Progenitor cell of endocrine pancreas (in vitro differentiated cells): ENCODE results near the gene FAM221B. TPM values are rescaled to one million over a fixed set of nuclear protein-coding genes. Genes with fewer than 3 reads are reported as not detected.

Experiments
- DNase-seq: peaks from one replicate; pipeline ENCODE4 v3.0.0; 2021; ENCODE audit warnings: low spot score; ENCODE audit not compliant: unreplicated experiment
- H3K27ac Mint-ChIP-seq: 2 replicates; pipeline ENCODE4 v1.8.0; 2021; ENCODE audit warnings: mild to moderate bottlenecking, moderate library complexity, mixed read lengths
- H3K27me3 Mint-ChIP-seq: 2 replicates; pipeline ENCODE4 v1.8.0; 2021; ENCODE audit warnings: mixed read lengths
- H3K36me3 Mint-ChIP-seq: 2 replicates; pipeline ENCODE4 v1.8.0; 2022; ENCODE audit warnings: mixed read lengths; ENCODE audit not compliant: insufficient read depth
- H3K4me1 Mint-ChIP-seq: 2 replicates; pipeline ENCODE4 v1.8.0; 2021; ENCODE audit warnings: low read depth, mixed read lengths
- H3K4me3 Mint-ChIP-seq: 2 replicates; pipeline ENCODE4 v1.8.0; 2021; ENCODE audit warnings: low read depth, mild to moderate bottlenecking, moderate library complexity, mixed read lengths
- H3K9me3 Mint-ChIP-seq: 2 replicates; pipeline ENCODE4 v1.8.0; 2021; ENCODE audit warnings: low read depth, mixed read lengths
- CTCF ChIP-seq: fragments of 200-600 bp; sonication (generic); IDR thresholded peaks from one replicate; pipeline ENCODE4 v1.5.0; 2021; ENCODE audit warnings: antibody characterized with exemption, mild to moderate bottlenecking; ENCODE audit not compliant: unreplicated experiment
- total RNA-seq: library from RNA; stranded (reverse); gene quantifications from 2 replicates; pipeline ENCODE4 v1.2.1, GENCODE V29; 2021

The FAM221B gene
- total RNA-seq, 1 donor from 2014 or later, result not detected

- Mint-ChIP-seq H3K4me1 (peaks cover 3% of the 10 kb centered on the region), H3K27me3 (peaks cover 3% of the 10 kb centered on the region), H3K9me3 (peaks cover 3% of the 10 kb centered on the region), H3K36me3 (no peaks in the 10 kb centered on the region), H3K27ac (no peak overlapping the region), H3K4me3 (no peak overlapping the region)
- DNase-seq, result no peak
- TF ChIP-seq CTCF, result no peak
These were observed 8.5 kb downstream of the FAM221B start for GRCh38 chr9:35820076-35820475.

GRCh38 chr9:35818341-35818740, 10.2 kb downstream of the FAM221B start:
- Mint-ChIP-seq H3K9me3 (peaks cover 3% of the 10 kb centered on the region), H3K27ac (no peak overlapping the region), H3K36me3 (no peaks in the 10 kb centered on the region), H3K27me3 (peaks cover 3% of the 10 kb centered on the region), H3K4me3 (no peak overlapping the region), H3K4me1 (peaks cover 11% of the 10 kb centered on the region)
- no peak for DNase-seq
- TF ChIP-seq CTCF, result no peak

- TF ChIP-seq CTCF, result peak; percentile 33
- peak overlapping the region; percentile 90 for H3K4me3 Mint-ChIP-seq
- no peak overlapping the region for H3K27ac Mint-ChIP-seq
- H3K4me1 Mint-ChIP-seq, result peaks cover 21% of the 10 kb centered on the region
- no peaks in the 10 kb centered on the region for H3K36me3 Mint-ChIP-seq
- H3K9me3 Mint-ChIP-seq, result peaks cover 3% of the 10 kb centered on the region
- no peak for DNase-seq
- no peaks in the 10 kb centered on the region for H3K27me3 Mint-ChIP-seq
These were observed 11.8 kb downstream of the FAM221B start for GRCh38 chr9:35816708-35817107.

GRCh38 chr9:35814841-35815543, 13.5 kb downstream of the FAM221B start, which contains the start of gene HINT2:
TSS of gene HINT2 (minus strand) at chr9:35815042. CDS start at chr9:35814979, 63 bp downstream.
- H3K4me1 Mint-ChIP-seq, result peaks cover 21% of the 10 kb centered on the region
- H3K36me3 Mint-ChIP-seq, result no peaks in the 10 kb centered on the region
- peak within 1 kb of the TSS; percentile 90 for H3K4me3 Mint-ChIP-seq
- H3K27me3 Mint-ChIP-seq, result no peaks in the 10 kb centered on the region
- peaks cover 3% of the 10 kb centered on the region for H3K9me3 Mint-ChIP-seq
- TF ChIP-seq CTCF, result no peak
- peak; percentile 95 for DNase-seq
- H3K27ac Mint-ChIP-seq, result peak within 1 kb of the TSS; percentile 96

GRCh38 chr9:35814106-35814840, 14.3 kb downstream of the FAM221B start:
- peak overlapping the region; percentile 90 for H3K4me3 Mint-ChIP-seq
- TF ChIP-seq CTCF, result peak; percentile 51
- H3K9me3 Mint-ChIP-seq, result peaks cover 3% of the 10 kb centered on the region
- peaks cover 21% of the 10 kb centered on the region for H3K4me1 Mint-ChIP-seq
- DNase-seq, result peak; percentile 55
- H3K27me3 Mint-ChIP-seq, result no peaks in the 10 kb centered on the region
- H3K27ac Mint-ChIP-seq, result peak overlapping the region; percentile 93
- no peaks in the 10 kb centered on the region for H3K36me3 Mint-ChIP-seq
